Esophagus muscularis mucosa (tissue), 4 donors: ENCODE data around the gene NONO. TPM values are rescaled to one million over a fixed set of nuclear protein-coding genes. Genes with fewer than 3 reads are reported as not detected.

ENCODE experiments used
- DNase-seq: peaks from one replicate; pipeline ENCODE4 v3.0.0-alpha.2; 2017; ENCODE audit errors: extremely low spot score
- H3K27ac ChIP-seq, 4 donors: fragments of 200-600 bp; sonication (generic); replicated peaks in 1 of 4; 1 replicate in 3 of 4; 2 replicates in 1 of 4; pipeline ENCODE4 v1.5.1; 2016 to 2019; ENCODE audit warnings: mild to moderate bottlenecking in 1 of 4
- H3K27me3 ChIP-seq, 4 donors: fragments of 200-600 bp; sonication (generic); one replicate each; pipeline versions ENCODE4 v1.5.1 to v1.6.0; 2016 to 2019
- H3K36me3 ChIP-seq, 4 donors: fragments of 200-600 bp; sonication (generic); one replicate each; pipeline ENCODE4 v1.5.1; 2016 to 2019
- H3K4me1 ChIP-seq, 4 donors: fragments of 200-600 bp; sonication (generic); one replicate each; pipeline ENCODE4 v1.5.1; 2016 to 2019
- H3K4me3 ChIP-seq, 4 donors: fragments of 200-600 bp; sonication (generic); 1 replicate in 2 of 4; 2 replicates in 2 of 4; pipeline ENCODE4 v1.5.1; 2016 to 2019; ENCODE audit warnings: mild to moderate bottlenecking in 4 of 4, moderate library complexity in 1 of 4
- H3K9me3 ChIP-seq, 4 donors: fragments of 200-600 bp; sonication (generic); 1 replicate in 3 of 4; 2 replicates in 1 of 4; pipeline ENCODE4 v1.5.1; 2016 to 2019
- CTCF ChIP-seq, 3 experiments: fragments of 200-600 bp in 2 of 3; fragments of 450-650 bp in 1 of 3; sonication (generic) in 2 of 3; IDR thresholded peaks; one replicate each; pipeline ENCODE4 v1.5.1; 2017 to 2019; ENCODE audit warnings: antibody characterized with exemption in 3 of 3, mild to moderate bottlenecking in 2 of 3, moderate library complexity in 1 of 3
- EP300 ChIP-seq: sonication (generic); formaldehyde crosslinking; IDR thresholded peaks from one replicate; pipeline ENCODE4 v1.6.1; 2017; ENCODE audit warnings: antibody characterized with exemption
- POLR2A ChIP-seq: fragments of 450-650 bp; IDR thresholded peaks from one replicate; pipeline ENCODE4 v1.6.1; 2017; ENCODE audit warnings: antibody characterized with exemption, moderate library complexity, mild to moderate bottlenecking, low read depth
- POLR2AphosphoS5 ChIP-seq, 2 donors: sonication (generic); formaldehyde crosslinking; IDR thresholded peaks; one replicate each; pipeline ENCODE4 v1.6.1; 2017; ENCODE audit warnings: antibody characterized with exemption in 2 of 2
- WGBS: methylation state at CpG from one replicate; pipeline ENCODE4 v1.1.5; 2018; 5-methylcytosine and 5-hydroxymethylcytosine counted together
- intact Hi-C: fragments of 100-400 bp; cut with DNase I; formaldehyde crosslinking; loops from one replicate; pipeline ENCODE4 v1.15.1; 2023
- total RNA-seq, 4 donors: library from RNA; depleted of rRNA; stranded (reverse); fragments of >200 nt; gene quantifications; one replicate each; pipeline versions ENCODE4 v1.1.0 to v1.2.1, GENCODE V29; 2016

NONO gene, protein sequence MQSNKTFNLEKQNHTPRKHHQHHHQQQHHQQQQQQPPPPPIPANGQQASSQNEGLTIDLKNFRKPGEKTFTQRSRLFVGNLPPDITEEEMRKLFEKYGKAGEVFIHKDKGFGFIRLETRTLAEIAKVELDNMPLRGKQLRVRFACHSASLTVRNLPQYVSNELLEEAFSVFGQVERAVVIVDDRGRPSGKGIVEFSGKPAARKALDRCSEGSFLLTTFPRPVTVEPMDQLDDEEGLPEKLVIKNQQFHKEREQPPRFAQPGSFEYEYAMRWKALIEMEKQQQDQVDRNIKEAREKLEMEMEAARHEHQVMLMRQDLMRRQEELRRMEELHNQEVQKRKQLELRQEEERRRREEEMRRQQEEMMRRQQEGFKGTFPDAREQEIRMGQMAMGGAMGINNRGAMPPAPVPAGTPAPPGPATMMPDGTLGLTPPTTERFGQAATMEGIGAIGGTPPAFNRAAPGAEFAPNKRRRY
- total RNA-seq = 100 to 1,000 TPM; 191 to 237 (median 235) TPM

GRCh38 chrX:71283403-71284143 is at the start of gene NONO:
Gene NONO (plus strand): TSS chrX:71283635. CDS start chrX:71290638, 7,003 bp downstream.
- peak within 1 kb of the TSS; percentile 57 to 72 (median 64) for H3K4me3 ChIP-seq
- intact Hi-C loops = no loop called here
- peak within 1 kb of the TSS; percentile 80 to 93 (median 88) for H3K27ac ChIP-seq

DNA sequence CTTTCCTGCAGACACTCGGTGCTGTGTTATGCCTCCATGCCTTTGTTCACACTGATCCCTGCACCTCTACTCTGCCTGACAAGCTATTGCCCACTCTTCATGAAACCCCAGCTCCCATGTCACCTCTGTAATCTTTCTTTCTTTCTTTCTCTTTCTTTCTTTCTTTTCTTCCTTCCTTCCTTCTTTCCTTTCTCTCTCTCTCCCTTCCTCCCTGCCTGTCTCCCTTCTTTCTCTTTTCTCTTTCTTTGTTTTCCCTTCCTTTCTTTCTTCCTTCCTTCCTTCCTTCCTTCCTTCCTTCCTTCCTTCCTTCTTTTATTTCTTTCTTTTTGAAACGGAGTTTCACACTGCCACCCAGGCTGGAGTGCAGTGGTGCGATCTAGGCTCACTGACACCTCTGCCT is 48.0 kb upstream of the NONO start:
- no peak for DNase-seq
- Histone ChIP-seq H3K4me1 (no peaks in the 10 kb centered on the region), H3K9me3 (no peaks in the 10 kb centered on the region), H3K27me3 (no peaks in the 10 kb centered on the region), H3K27ac (no peak overlapping the region), H3K36me3 (peaks cover 0 to 8% (median 5%) of the 10 kb centered on the region in 4 donors), H3K4me3 (no peak overlapping the region)
- no peak for TF ChIP-seq POLR2AphosphoS5 (IDR thresholded peaks at IDR 0.05)
- 76% methylated on average over 3 of the region's 3 CpGs for WGBS
- intact Hi-C loops = no loop called here

More at GRCh38 chrX:71283403-71284143, at the start of gene NONO:
- TF ChIP-seq EP300 = no peak
- TF ChIP-seq POLR2AphosphoS5 (IDR thresholded peaks at IDR 0.05) = peak; percentile 80 to 95
- TF ChIP-seq POLR2A = peak; percentile 27
- DNase-seq = peak; percentile 93
- peaks cover 0 to 5% (median 0%) of the 10 kb centered on the region in 4 donors for H3K36me3 ChIP-seq
- H3K9me3 ChIP-seq = no peaks in the 10 kb centered on the region
- no peaks in the 10 kb centered on the region for H3K27me3 ChIP-seq
- peaks cover 17 to 41% (median 35%) of the 10 kb centered on the region in 4 donors for H3K4me1 ChIP-seq
- 36% methylated on average over 52 of the region's 57 CpGs for WGBS

- intact Hi-C loops = no loop called here
- WGBS = no CpG with 5 or more reads among the region's 1 CpG
- H3K9me3 ChIP-seq = no peaks in the 10 kb centered on the region
- TF ChIP-seq POLR2AphosphoS5 (IDR thresholded peaks at IDR 0.05) (no peak), POLR2A (no peak), CTCF (IDR thresholded peaks at IDR 0.05) (no peak)
- peaks cover 0 to 21% (median 14%) of the 10 kb centered on the region in 4 donors for H3K36me3 ChIP-seq
- no peaks in the 10 kb centered on the region for H3K4me1 ChIP-seq
- H3K27me3 ChIP-seq = no peaks in the 10 kb centered on the region
- H3K27ac ChIP-seq = no peak overlapping the region
- no peak for DNase-seq
- no peak overlapping the region for H3K4me3 ChIP-seq
Measured at GRCh38 chrX:71236836-71237235, 46.6 kb upstream of the NONO start.

DNA sequence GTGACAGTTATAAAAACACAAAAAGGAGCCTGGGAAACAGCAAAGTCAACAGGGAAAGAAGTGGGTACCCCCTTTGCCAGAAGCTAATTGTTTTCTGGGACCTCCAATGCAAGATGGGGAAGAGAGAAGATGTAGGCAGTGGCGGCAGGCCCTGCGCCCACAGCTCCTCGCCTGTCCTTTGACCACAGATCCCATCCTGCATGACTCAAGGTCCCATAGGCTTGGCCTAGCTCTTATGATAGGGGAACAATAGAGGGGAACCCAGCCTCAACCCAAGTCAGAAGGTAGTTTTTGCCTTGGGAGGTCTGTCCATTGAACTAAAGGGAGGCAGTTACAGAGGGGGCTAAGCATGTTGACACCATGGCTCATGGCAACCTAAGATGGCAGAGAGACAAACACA is 43.7 kb upstream of the NONO start:
- Histone ChIP-seq H3K4me1 (no peaks in the 10 kb centered on the region), H3K36me3 (peaks cover 0 to 51% (median 42%) of the 10 kb centered on the region in 4 donors), H3K9me3 (no peaks in the 10 kb centered on the region), H3K27ac (no peak overlapping the region), H3K4me3 (no peak overlapping the region), H3K27me3 (no peaks in the 10 kb centered on the region)
- intact Hi-C loops = no loop called here
- 68% methylated on average over 3 of the region's 3 CpGs for WGBS
- no peak for DNase-seq
- no peak for TF ChIP-seq POLR2AphosphoS5 (IDR thresholded peaks at IDR 0.05)

DNA sequence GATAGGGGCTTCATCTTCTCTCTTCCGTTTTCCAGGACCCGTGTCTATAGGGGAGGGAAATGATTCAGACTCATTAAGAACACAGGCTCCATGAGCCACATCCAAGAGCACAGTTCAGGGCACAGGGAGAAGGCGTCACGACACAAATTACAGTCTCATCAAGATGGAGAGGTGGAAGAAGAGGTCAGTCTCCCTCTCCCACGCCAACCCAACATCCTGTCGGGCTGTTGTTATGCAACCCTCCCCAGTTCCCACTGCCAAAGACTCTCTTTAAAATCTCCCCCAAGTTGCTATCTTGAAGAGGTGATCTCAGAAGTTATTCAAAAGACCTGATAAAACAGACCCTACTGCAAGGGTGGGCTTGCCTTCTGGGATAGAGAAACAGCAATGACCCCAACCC is 42.1 kb upstream of the NONO start:
- Histone ChIP-seq H3K4me3 (no peak overlapping the region), H3K36me3 (peaks cover 12 to 66% (median 54%) of the 10 kb centered on the region in 4 donors), H3K4me1 (no peaks in the 10 kb centered on the region), H3K9me3 (no peaks in the 10 kb centered on the region), H3K27me3 (no peaks in the 10 kb centered on the region), H3K27ac (no peak overlapping the region)
- 68% methylated on average over 6 of the region's 6 CpGs for WGBS
- no peak for DNase-seq
- no peak for TF ChIP-seq CTCF (IDR thresholded peaks at IDR 0.05)
- TF ChIP-seq POLR2AphosphoS5 (IDR thresholded peaks at IDR 0.05) = no peak
- TF ChIP-seq EP300 = no peak
- TF ChIP-seq POLR2A = no peak
- intact Hi-C loops = no loop called here
